Measurements from ENCODE around the gene DENND4B. TPM values are rescaled to one million over a fixed set of nuclear protein-coding genes. Genes with fewer than 3 reads are reported as not detected.

Gene DENND4B
- total and polyA plus RNA-seq, 9 of the 15 experiments (the other 6 are each of a cell fraction or from before 2014, with no cell fraction given) = 9.5 to 80.5 (median 23.1) TPM

- 0 out of 2 replicates have a peak, but pooled peaks have one; percentile 40 for TF ChIP-seq ZBTB40 (IDR thresholded peaks at IDR 0.05)
- no peak for TF ChIP-seq ZBTB40 (CRISPR knock-in tag; IDR thresholded peaks at IDR 0.05)
- peak; percentile 33 to 64; a peak in 2 of 4 replicates for TF ChIP-seq RAD21 (CRISPR knock-in tag; conservative IDR thresholded peaks at IDR 0.05 in 1 of 2, IDR thresholded peaks at IDR 0.05 in 1 of 2)
- TF ChIP-seq FIP1L1 (IDR thresholded peaks at IDR 0.05; ENCODE audit: low read depth, low read length, poor library complexity, severe bottlenecking) = no peak
- no peak for TF ChIP-seq TCFL5 (CRISPR knock-in tag; conservative IDR thresholded peaks at IDR 0.05)
- peak; percentile 99 for TF ChIP-seq HMBOX1 (IDR thresholded peaks at IDR 0.05)
- TF ChIP-seq NCOR1 (IDR thresholded peaks at IDR 0.05) = peak; percentile 36; the same call in 1 of the 2 replicates
- peak; percentile 38 for TF ChIP-seq TCF3 (CRISPR knock-in tag; IDR thresholded peaks at IDR 0.05)
- peak; percentile 100 for TF ChIP-seq MEIS2 (IDR thresholded peaks at IDR 0.05; ENCODE audit: partially characterized antibody)
- no peak for TF ChIP-seq MAFK (IDR thresholded peaks at IDR 0.05; ENCODE audit: low read length)
- no peak for TF ChIP-seq RBM14 (IDR thresholded peaks at IDR 0.05; ENCODE audit: borderline replicate concordance, insufficient read depth, low read depth, low read length)
- TF ChIP-seq CBX1 (IDR thresholded peaks at IDR 0.05; ENCODE audit: low read depth) = no peak
- TF ChIP-seq SPI1 (IDR thresholded peaks at IDR 0.05; ENCODE audit: borderline replicate concordance, low read depth, low read length) = no peak
- TF ChIP-seq TAF1 (IDR thresholded peaks at IDR 0.05; ENCODE audit: control insufficient read depth, extremely low read depth, insufficient read depth, low read length, severe bottlenecking) = peak; percentile 45
- TF ChIP-seq NFIC (IDR thresholded peaks at IDR 0.05) = no peak
Observed at GRCh38 chr1:153919876-153920852, 26.4 kb downstream of the DENND4B start (continued).

All from K562 (cell line).